Loucy (cell line): ENCODE results near the gene TRIM67.

Source experiments
- H2AFZ ChIP-seq: fragments of 200-600 bp; sonication (generic); 2 replicates; pipeline ENCODE4 v1.6.0; 2016; ENCODE audit warnings: antibody characterized with exemption, mild to moderate bottlenecking, low read length, moderate library complexity
- H3F3A ChIP-seq: fragments of 200-600 bp; 2 replicates; pipeline ENCODE4 v1.6.0; 2016; ENCODE audit warnings: antibody characterized with exemption, low read depth, mild to moderate bottlenecking
- H3K27me3 ChIP-seq: fragments of 200-600 bp; sonication (generic); 2 replicates; pipeline ENCODE4 v1.6.1; 2014; ENCODE audit warnings: low read length, mild to moderate bottlenecking; ENCODE audit not compliant: insufficient read depth, poor library complexity, severe bottlenecking
- H3K36me3 ChIP-seq: fragments of 200-600 bp; sonication (generic); 2 replicates; pipeline ENCODE4 v1.6.1; 2016; ENCODE audit warnings: low read length; ENCODE audit not compliant: insufficient read depth
- H3K4me1 ChIP-seq: fragments of 200-600 bp; sonication (generic); 2 replicates; pipeline ENCODE4 v1.5.1; 2014; ENCODE audit warnings: low read length, mild to moderate bottlenecking; ENCODE audit not compliant: insufficient read depth, poor library complexity, severe bottlenecking
- H3K4me2 ChIP-seq: fragments of 200-600 bp; sonication (generic); 2 replicates; pipeline ENCODE4 v1.6.0; 2014; ENCODE audit warnings: antibody characterized with exemption, low read length, low read depth, mild to moderate bottlenecking; ENCODE audit not compliant: poor library complexity, severe bottlenecking
- H3K4me3 ChIP-seq: fragments of 200-600 bp; sonication (generic); 2 replicates; pipeline ENCODE4 v1.5.1; 2014; ENCODE audit warnings: low read length, mild to moderate bottlenecking, mixed read lengths; ENCODE audit not compliant: poor library complexity, severe bottlenecking
- H3K79me2 ChIP-seq: fragments of 200-600 bp; sonication (generic); 2 replicates; pipeline ENCODE4 v1.6.1; 2014; ENCODE audit warnings: low read length; ENCODE audit not compliant: insufficient read depth
- H3K9ac ChIP-seq: fragments of 200-600 bp; sonication (generic); 2 replicates; pipeline ENCODE4 v1.6.0; 2014; ENCODE audit warnings: mild to moderate bottlenecking, low read depth, low read length, moderate library complexity; ENCODE audit not compliant: poor library complexity, severe bottlenecking
- H3K9me2 ChIP-seq: fragments of 200-600 bp; sonication (generic); replicated peaks from 2 replicates; pipeline ENCODE4 v1.6.1; 2016; ENCODE audit warnings: low read depth, low read length, mixed read lengths
- H3K9me3 ChIP-seq: fragments of 200-600 bp; sonication (generic); 2 replicates; pipeline ENCODE4 v1.6.1; 2014; ENCODE audit warnings: mild to moderate bottlenecking, antibody characterized with exemption, low read length, low read depth; ENCODE audit not compliant: insufficient read depth
- H4K20me1 ChIP-seq: fragments of 200-600 bp; sonication (generic); 2 replicates; pipeline ENCODE4 v1.6.0; 2014; ENCODE audit warnings: antibody characterized with exemption, low read length, mild to moderate bottlenecking; ENCODE audit not compliant: insufficient read depth, poor library complexity, severe bottlenecking
- CTCF ChIP-seq: fragments of 200-600 bp; sonication (generic); conservative IDR thresholded peaks from 2 replicates; pipeline ENCODE4 v1.5.1; 2014; ENCODE audit warnings: mild to moderate bottlenecking, antibody characterized with exemption, low read length
- EZH2phosphoT487 ChIP-seq: fragments of 200-600 bp; IDR thresholded peaks from 2 replicates; pipeline ENCODE4 v1.6.1; 2018; ENCODE audit warnings: antibody characterized with exemption, mild to moderate bottlenecking, moderate library complexity, borderline replicate concordance

The TRIM67 gene

GRCh38 chr1:231180034-231180433 is 18.2 kb downstream of the TRIM67 start:
- Histone ChIP-seq H3K79me2 (no peaks in the 10 kb centered on the region), H2AFZ (no peak overlapping the region), H3K27me3 (no peaks in the 10 kb centered on the region), H3K4me1 (no peaks in the 10 kb centered on the region), H3K9ac (no peak overlapping the region), H3K4me3 (no peak overlapping the region), H3K4me2 (no peak overlapping the region), H3K36me3 (no peaks in the 10 kb centered on the region), H4K20me1 (no peaks in the 10 kb centered on the region), H3K9me3 (no peaks in the 10 kb centered on the region), H3K9me2 (no peaks in the 10 kb centered on the region), H3F3A (no peaks in the 10 kb centered on the region)
- TF ChIP-seq CTCF (no peak), EZH2phosphoT487 (no peak)

- no peaks in the 10 kb centered on the region for H3K9me2 ChIP-seq
- H3K4me1 ChIP-seq = no peaks in the 10 kb centered on the region
- TF ChIP-seq EZH2phosphoT487 (no peak), CTCF (no peak)
- no peaks in the 10 kb centered on the region for H3K9me3 ChIP-seq
- H4K20me1 ChIP-seq = no peaks in the 10 kb centered on the region
- H3K9ac ChIP-seq = no peak overlapping the region
- no peak overlapping the region for H2AFZ ChIP-seq
- H3F3A ChIP-seq = no peaks in the 10 kb centered on the region
- H3K4me2 ChIP-seq = no peak overlapping the region
- H3K36me3 ChIP-seq = no peaks in the 10 kb centered on the region
- H3K4me3 ChIP-seq = no peak overlapping the region
- H3K27me3 ChIP-seq = no peaks in the 10 kb centered on the region
- no peaks in the 10 kb centered on the region for H3K79me2 ChIP-seq
These were observed 19.4 kb downstream of the TRIM67 start for GRCh38 chr1:231181271-231181670.

GRCh38 chr1:231182317-231182716 is 20.5 kb downstream of the TRIM67 start:
- H3K4me3 ChIP-seq = no peak overlapping the region
- no peaks in the 10 kb centered on the region for H3F3A ChIP-seq
- no peaks in the 10 kb centered on the region for H4K20me1 ChIP-seq
- no peaks in the 10 kb centered on the region for H3K36me3 ChIP-seq
- no peaks in the 10 kb centered on the region for H3K27me3 ChIP-seq
- H2AFZ ChIP-seq = no peak overlapping the region
- H3K9ac ChIP-seq = no peak overlapping the region
- H3K79me2 ChIP-seq = no peaks in the 10 kb centered on the region
- TF ChIP-seq CTCF (no peak), EZH2phosphoT487 (no peak)
- H3K4me2 ChIP-seq = no peak overlapping the region
- H3K9me3 ChIP-seq = no peaks in the 10 kb centered on the region
- H3K9me2 ChIP-seq = no peaks in the 10 kb centered on the region
- H3K4me1 ChIP-seq = no peaks in the 10 kb centered on the region
